ENCODE results near the gene PITPNM1.
"Not testable (repeated sequence)": the region's sequence is repeated elsewhere in the genome, so short reads cannot be mapped to it uniquely, and the experiment has no call there.

DNA sequence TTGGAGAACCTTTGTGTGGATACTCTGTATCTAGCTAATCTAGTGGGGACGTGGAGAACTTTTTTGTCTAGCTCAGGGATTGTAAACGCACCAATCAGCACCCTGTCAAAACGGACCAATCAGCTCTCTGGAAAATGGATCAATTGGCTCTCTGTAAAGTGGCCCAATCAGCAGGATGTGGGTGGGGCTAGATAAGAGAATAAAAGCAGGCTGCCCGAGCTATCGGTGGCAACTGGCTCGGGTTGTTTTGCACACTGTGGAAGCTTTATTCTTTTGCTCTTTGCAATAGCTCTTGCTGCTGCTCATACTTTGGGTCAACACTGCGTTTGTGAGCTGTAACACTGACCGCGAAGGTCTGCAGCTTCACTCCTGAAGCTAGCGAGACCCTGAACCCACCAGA, 28.5 kb downstream of the PITPNM1 start:
- not testable (repeated sequence) for TF ChIP-seq SMC3 (conservative IDR thresholded peaks at IDR 0.05; ENCODE audit: poor library complexity); TAF1 (IDR thresholded peaks at IDR 0.05; ENCODE audit: low read depth); EZH2 (IDR thresholded peaks at IDR 0.05; ENCODE audit: borderline replicate concordance, insufficient read depth, low read length, poor library complexity, severe bottlenecking); POLR2AphosphoS5 (IDR thresholded peaks at IDR 0.05)
- TF ChIP-seq, protein P1, sequence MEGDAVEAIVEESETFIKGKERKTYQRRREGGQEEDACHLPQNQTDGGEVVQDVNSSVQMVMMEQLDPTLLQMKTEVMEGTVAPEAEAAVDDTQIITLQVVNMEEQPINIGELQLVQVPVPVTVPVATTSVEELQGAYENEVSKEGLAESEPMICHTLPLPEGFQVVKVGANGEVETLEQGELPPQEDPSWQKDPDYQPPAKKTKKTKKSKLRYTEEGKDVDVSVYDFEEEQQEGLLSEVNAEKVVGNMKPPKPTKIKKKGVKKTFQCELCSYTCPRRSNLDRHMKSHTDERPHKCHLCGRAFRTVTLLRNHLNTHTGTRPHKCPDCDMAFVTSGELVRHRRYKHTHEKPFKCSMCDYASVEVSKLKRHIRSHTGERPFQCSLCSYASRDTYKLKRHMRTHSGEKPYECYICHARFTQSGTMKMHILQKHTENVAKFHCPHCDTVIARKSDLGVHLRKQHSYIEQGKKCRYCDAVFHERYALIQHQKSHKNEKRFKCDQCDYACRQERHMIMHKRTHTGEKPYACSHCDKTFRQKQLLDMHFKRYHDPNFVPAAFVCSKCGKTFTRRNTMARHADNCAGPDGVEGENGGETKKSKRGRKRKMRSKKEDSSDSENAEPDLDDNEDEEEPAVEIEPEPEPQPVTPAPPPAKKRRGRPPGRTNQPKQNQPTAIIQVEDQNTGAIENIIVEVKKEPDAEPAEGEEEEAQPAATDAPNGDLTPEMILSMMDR (IDR thresholded peaks at IDR 0.05; ENCODE audit: poor library complexity, severe bottlenecking) = not testable (repeated sequence)
